Pancreas (tissue), 10 donors: Measurements from ENCODE around the gene PCP2. TPM values are rescaled to one million over a fixed set of nuclear protein-coding genes. Genes with fewer than 3 reads are reported as not detected.

Experiments
- ATAC-seq, 4 donors: fragments of 200-7000 bp; cut with Tn5 transposase; one replicate each; pipeline versions ENCODE4 v1.8.0 to v1.9.1; 2020; ENCODE audit warnings: mild to moderate bottlenecking in 4 of 4, moderate library complexity in 4 of 4
- DNase-seq, 6 donors: peaks; one replicate each; pipeline ENCODE4 v3.0.0-alpha.2; 2020
- FAIRE-seq: peaks from 2 replicates; lab custom pipeline; 2012; peaks lifted over from hg19 to GRCh38; lab: Jason Lieb, UNC
- H3K27ac ChIP-seq, 4 donors: fragments of 200-600 bp; sonication (generic); 1 replicate in 3 of 4; 2 replicates in 1 of 4; pipeline versions ENCODE4 v1.5.0 to v1.8.0; 2020
- H3K27me3 ChIP-seq, 4 donors: fragments of 200-600 bp; one replicate each; pipeline ENCODE4 v1.8.0; 2021
- H3K36me3 ChIP-seq, 3 donors: fragments of 200-600 bp; sonication (generic) in 1 of 3; one replicate each; pipeline versions ENCODE4 v1.5.0 to v1.8.0; 2020 to 2021
- H3K4me1 ChIP-seq, 3 donors: fragments of 200-600 bp; one replicate each; pipeline ENCODE4 v1.8.0; 2021
- H3K4me3 ChIP-seq, 4 donors: fragments of 200-600 bp; sonication (generic) in 2 of 4; one replicate each; pipeline versions ENCODE4 v1.5.0 to v1.8.0; 2020 to 2021
- H3K9me3 ChIP-seq, 4 donors: fragments of 200-600 bp; one replicate each; pipeline ENCODE4 v1.8.0; 2021
- CTCF ChIP-seq, 4 donors: fragments of 200-600 bp; sonication (generic) in 3 of 4; IDR thresholded peaks; one replicate each; pipeline versions ENCODE4 v1.5.0 to v1.8.0; 2021; ENCODE audit warnings: antibody characterized with exemption in 4 of 4
- WGBS, 2 donors: extraction: QIAGEN DNeasy Blood & Tissue Kit; methylation state at CpG; one replicate each; pipeline ENCODE4 v1.1.7; 2013; 5-methylcytosine and 5-hydroxymethylcytosine counted together
- intact Hi-C, 3 donors: fragments of 100-400 bp; cut with DNase I; formaldehyde crosslinking; loops; one replicate each; pipeline versions ENCODE4 v1.11.1 to v1.14.2; 2022
- polyA plus RNA-seq, 2 donors: library from polyadenylated mRNA; stranded (reverse); fragments of 200-250 nt; gene quantifications; one replicate each; pipeline ENCODE4 v1.2.3, GENCODE V29; 2013
- total RNA-seq, 6 donors: library from RNA; stranded (reverse); fragmentation: NEBNext Ultra II Directional in 4 of 6; extraction: Animal tissue kit (Norgen Biotek cat#: 25700) in 4 of 6; gene quantifications; one replicate each; pipeline versions ENCODE4 v1.2.1 to v1.2.4, GENCODE V29; 2021 to 2023
- donor health status: healthy with polysubstance abuse.
- donor health status: DM: no; HTN: no; CAD: no; lungs with moderate emphysema.
- donor health status: DM: no; HTN: no; CAD: no.
- donor health status: control.
- donor health status: control.
- donor health status: Bipolar disorder and iron deficiency.
- donor health status: DM: yes; HTN: yes; CAD: no.
- donor health status: DM: no; HTN: no; CAD: no.
- donor health status: DM: no; HTN: no; CAD: no.
- donor health status: DM: yes; HTN: yes; CAD: no.

The PCP2 gene
- total and polyA plus RNA-seq, 8 donors = 1.1 to 35.6 (median 2.2) TPM

DNA sequence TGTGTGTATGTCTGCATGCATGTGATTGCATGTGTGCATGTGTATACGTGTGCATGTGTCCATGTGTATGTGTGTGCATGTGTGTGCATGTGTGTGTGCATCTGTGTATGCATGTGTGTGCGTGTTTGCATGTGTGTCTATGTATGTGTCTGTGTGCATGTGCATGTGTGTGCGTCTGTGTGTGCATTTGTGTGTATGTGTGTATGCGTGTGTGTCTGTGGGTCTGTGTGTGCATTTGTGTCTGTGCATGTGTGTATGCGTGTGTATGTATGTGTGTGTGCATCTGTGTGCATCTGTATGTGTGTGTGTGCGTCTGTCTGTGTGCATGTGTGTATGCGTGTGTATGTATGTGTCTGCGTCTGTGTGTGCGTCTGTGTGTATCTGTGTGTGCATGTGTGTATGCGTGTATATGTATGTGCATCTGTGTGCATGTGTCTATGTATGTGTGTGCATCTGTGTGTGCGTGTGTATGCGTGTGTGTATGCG lies 6.4 kb upstream of the PCP2 start:
- ATAC-seq (no peak), FAIRE-seq (no peak), DNase-seq (no peak)
- WGBS, 2 donors = 93 to 96% methylated on average over 13 of the region's 13 CpGs
- H3K27ac ChIP-seq = no peak overlapping the region
- H3K9me3 ChIP-seq = no peaks in the 10 kb centered on the region
- no peaks in the 10 kb centered on the region for H3K27me3 ChIP-seq
- no peak overlapping the region for H3K4me3 ChIP-seq
- no peak for TF ChIP-seq CTCF (IDR thresholded peaks at IDR 0.05)
- intact Hi-C loops = no loop called here
- peaks cover 0 to 4% (median 0%) of the 10 kb centered on the region in 3 donors for H3K4me1 ChIP-seq
- H3K36me3 ChIP-seq = no peaks in the 10 kb centered on the region

- Histone ChIP-seq H3K27me3 (no peaks in the 10 kb centered on the region), H3K4me1 (peaks cover 0 to 4% (median 0%) of the 10 kb centered on the region in 3 donors), H3K4me3 (no peak overlapping the region), H3K27ac (no peak overlapping the region), H3K36me3 (no peaks in the 10 kb centered on the region), H3K9me3 (no peaks in the 10 kb centered on the region)
- no peak for TF ChIP-seq CTCF (IDR thresholded peaks at IDR 0.05)
- intact Hi-C loops = no loop called here
- DNase-seq (peak in 1 of 6 donors; percentile 14), FAIRE-seq (no peak), ATAC-seq (no peak)
- 79 to 80% methylated on average over 12 of the region's 12 CpGs for WGBS, 2 donors
Measured at GRCh38 chr19:7638802-7639465, 5.4 kb upstream of the PCP2 start.

GRCh38 chr19:7637374-7638256 lies 4.1 kb upstream of the PCP2 start:
- FAIRE-seq = no peak
- Histone ChIP-seq H3K9me3 (no peaks in the 10 kb centered on the region), H3K27me3 (no peaks in the 10 kb centered on the region), H3K4me3 (peak overlapping the region; percentile 66 to 90 (median 82)), H3K36me3 (no peaks in the 10 kb centered on the region), H3K4me1 (peaks cover 0 to 4% (median 0%) of the 10 kb centered on the region in 3 donors), H3K27ac (peak overlapping the region; percentile 76 to 83 (median 80))
- TF ChIP-seq CTCF (IDR thresholded peaks at IDR 0.05) = no peak
- DNase-seq = peak in 4 of 6 donors; percentile 49 to 83 (median 64)
- peak; percentile 55 to 61 (median 57) for ATAC-seq
- intact Hi-C loops = no loop called here
- 23 to 28% methylated on average over 29 to 30 of the region's 30 CpGs for WGBS, 2 donors

DNA sequence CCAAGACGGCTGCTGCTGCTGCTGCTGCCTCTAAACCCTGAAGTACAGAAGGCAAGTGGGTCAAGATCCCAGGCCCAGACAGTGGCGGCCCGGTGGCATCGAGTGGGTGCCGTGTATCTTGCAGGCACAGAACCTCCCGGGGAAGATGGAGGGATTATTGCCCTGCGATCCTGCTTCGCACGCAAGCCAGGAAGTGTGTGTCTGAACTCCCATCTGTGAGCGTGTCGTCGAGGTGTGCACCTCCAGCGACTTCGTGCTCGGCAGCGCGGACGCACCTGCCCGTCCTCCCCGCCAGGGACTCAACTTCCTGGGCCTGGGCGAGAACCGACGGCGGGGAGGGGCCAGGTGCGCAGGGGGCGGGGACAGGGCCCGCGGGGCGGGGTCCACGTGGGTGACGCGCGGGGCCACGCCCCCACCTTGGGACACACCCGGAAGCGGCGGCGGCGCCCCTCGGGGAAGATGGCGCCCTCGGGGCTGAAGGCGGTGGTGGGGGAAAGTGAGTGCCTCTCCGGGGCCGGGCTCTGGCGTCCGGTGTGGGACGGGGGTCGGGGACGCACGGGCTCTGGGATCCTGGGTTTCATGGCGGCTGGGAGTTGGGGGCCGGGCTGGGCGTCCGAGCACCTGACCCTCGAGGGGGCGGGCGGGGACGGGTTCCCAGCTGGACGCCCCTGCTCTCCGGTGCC lies 3.3 kb upstream of the PCP2 start, which contains the start of gene STXBP2:
Gene STXBP2 (plus strand): TSS at position 420 of the 683 bp plus-strand sequence. CDS start 40 bp downstream, at position 460.
- Histone ChIP-seq H3K36me3 (no peaks in the 10 kb centered on the region), H3K27me3 (no peaks in the 10 kb centered on the region), H3K4me3 (peak within 1 kb of the TSS; percentile 66 to 90 (median 82)), H3K27ac (peak within 1 kb of the TSS; percentile 76 to 83 (median 80)), H3K9me3 (no peaks in the 10 kb centered on the region), H3K4me1 (peaks cover 0 to 4% (median 0%) of the 10 kb centered on the region in 3 donors)
- 7 to 9% methylated on average over 51 to 61 of the region's 61 CpGs for WGBS, 2 donors
- intact Hi-C loops = no loop called here
- FAIRE-seq = no peak
- peak in 2 of 4 donors; percentile 27 to 30 for TF ChIP-seq CTCF (IDR thresholded peaks at IDR 0.05)
- peak; percentile 96 to 99 (median 98) for ATAC-seq
- DNase-seq = peak; percentile 86 to 97 (median 94)
